Muscle layer of duodenum (tissue), 2 donors: ENCODE measurements around the gene TTI1.

Experiments
- H3K27ac ChIP-seq: one replicate; pipeline ENCODE4 v1.7.0; 2013; ENCODE audit warnings: mild to moderate bottlenecking, low read length
- H3K27me3 ChIP-seq: one replicate; pipeline ENCODE4 v1.7.0; 2013; ENCODE audit warnings: low read depth, mild to moderate bottlenecking, control low read depth, low read length
- H3K36me3 ChIP-seq, 2 donors: one replicate each; pipeline ENCODE4 v1.7.0; 2013; ENCODE audit warnings: low read length in 2 of 2, control low read depth in 1 of 2, mild to moderate bottlenecking in 1 of 2; ENCODE audit not compliant: insufficient read depth in 2 of 2, control insufficient read depth in 1 of 2
- H3K4me1 ChIP-seq, 2 donors: one replicate each; pipeline ENCODE4 v1.7.0; 2013; ENCODE audit warnings: low read length in 2 of 2, mild to moderate bottlenecking in 2 of 2, control low read depth in 1 of 2, moderate library complexity in 1 of 2; ENCODE audit not compliant: insufficient read depth in 2 of 2, control insufficient read depth in 1 of 2
- H3K4me3 ChIP-seq, 2 donors: one replicate each; pipeline ENCODE4 v1.7.0; 2013; ENCODE audit warnings: low read length in 2 of 2, low read depth in 1 of 2, mild to moderate bottlenecking in 1 of 2
- H3K9me3 ChIP-seq, 2 donors: one replicate each; pipeline ENCODE4 v1.7.0; 2013; ENCODE audit warnings: low read length in 2 of 2, control low read depth in 1 of 2, mild to moderate bottlenecking in 1 of 2; ENCODE audit not compliant: control insufficient read depth in 1 of 2
- donor health status: healthy.

TTI1 gene

GRCh38 chr20:38008233-38008944 is 24.9 kb downstream of the TTI1 start:
- H3K9me3 ChIP-seq, result no peaks in the 10 kb centered on the region

DNA sequence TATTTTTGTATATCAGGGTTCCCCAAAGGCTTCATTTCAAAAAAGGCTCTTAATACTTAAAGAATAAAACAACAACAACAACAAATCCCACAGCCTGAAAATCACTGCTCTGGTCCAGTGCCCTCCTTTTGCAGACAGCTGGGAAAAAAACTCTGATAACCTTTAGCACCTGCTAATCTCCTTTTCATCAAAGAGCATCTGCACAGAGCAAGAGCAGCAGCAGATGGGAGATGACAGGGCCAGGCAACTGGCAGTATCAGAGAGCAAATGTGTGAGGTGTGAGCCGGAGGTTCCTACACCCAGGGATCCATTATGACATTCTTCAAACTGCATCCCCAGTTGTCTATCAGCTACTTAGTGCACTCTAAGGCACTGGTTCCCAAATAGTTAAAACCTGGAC is 25.7 kb downstream of the TTI1 start:
- Histone ChIP-seq H3K4me3 (no peak overlapping the region), H3K36me3 (peaks cover 23 to 34% of the 10 kb centered on the region in 2 donors)

More at GRCh38 chr20:38008233-38008944, 24.9 kb downstream of the TTI1 start:
- Histone ChIP-seq H3K4me3 (no peak overlapping the region), H3K4me1 (no peaks in the 10 kb centered on the region), H3K36me3 (peaks cover 31 to 35% of the 10 kb centered on the region in 2 donors), H3K27me3 (no peaks in the 10 kb centered on the region), H3K27ac (no peak overlapping the region)

GRCh38 chr20:38005903-38006302 is 27.4 kb downstream of the TTI1 start:
- no peaks in the 10 kb centered on the region for H3K4me1 ChIP-seq
- H3K4me3 ChIP-seq, result no peak overlapping the region
- no peaks in the 10 kb centered on the region for H3K9me3 ChIP-seq
- peaks cover 15 to 36% of the 10 kb centered on the region in 2 donors for H3K36me3 ChIP-seq
- no peaks in the 10 kb centered on the region for H3K27me3 ChIP-seq
- H3K27ac ChIP-seq, result no peak overlapping the region

More for the DNA sequence above, 25.7 kb downstream of the TTI1 start:
- no peak overlapping the region for H3K27ac ChIP-seq
- no peaks in the 10 kb centered on the region for H3K9me3 ChIP-seq
- no peaks in the 10 kb centered on the region for H3K4me1 ChIP-seq
- no peaks in the 10 kb centered on the region for H3K27me3 ChIP-seq

DNA sequence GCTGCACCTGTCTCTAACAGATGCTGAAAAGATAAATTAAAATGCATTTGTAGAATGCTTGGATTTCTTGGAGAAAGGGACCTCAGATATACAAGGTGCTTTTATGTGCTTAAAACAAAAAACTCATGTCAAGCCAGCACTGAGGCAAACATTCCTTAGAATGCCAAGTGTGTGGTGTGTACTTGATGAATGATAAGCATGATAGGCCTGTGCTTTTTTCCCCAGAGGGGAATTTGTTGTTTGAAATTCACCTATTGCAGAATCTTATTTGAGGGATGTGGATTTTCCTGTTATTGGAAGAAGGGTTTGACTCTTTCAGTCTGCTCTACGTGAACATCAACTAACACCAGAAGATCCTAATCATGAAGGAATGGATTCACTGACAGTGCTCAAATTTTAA is 28.8 kb downstream of the TTI1 start:
- no peaks in the 10 kb centered on the region for H3K4me1 ChIP-seq
- H3K27ac ChIP-seq, result no peak overlapping the region
- H3K4me3 ChIP-seq, result no peak overlapping the region
- H3K36me3 ChIP-seq, result peaks cover 21 to 42% of the 10 kb centered on the region in 2 donors
- no peaks in the 10 kb centered on the region for H3K27me3 ChIP-seq
- no peaks in the 10 kb centered on the region for H3K9me3 ChIP-seq

DNA sequence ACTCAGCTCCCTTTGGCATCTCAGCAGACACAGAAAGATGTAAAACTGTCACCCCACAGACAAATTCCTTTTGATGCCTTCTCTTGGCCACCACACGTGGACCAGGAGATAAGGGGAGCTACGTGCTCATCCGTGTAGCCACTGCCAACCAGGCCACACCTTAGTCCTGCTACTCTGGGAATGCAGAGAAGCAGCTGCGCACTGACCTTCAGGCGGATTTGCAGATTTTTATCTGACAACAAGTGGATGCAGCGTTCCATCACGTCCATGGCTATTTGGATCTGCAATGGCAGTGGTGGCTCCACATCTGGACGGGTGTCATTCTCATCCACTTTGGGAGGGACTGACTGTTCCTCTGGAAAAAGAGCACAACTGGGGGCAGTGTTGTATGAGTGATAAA is 30.8 kb downstream of the TTI1 start:
- Histone ChIP-seq H3K4me3 (no peak overlapping the region), H3K36me3 (peaks cover 37 to 62% of the 10 kb centered on the region in 2 donors), H3K9me3 (no peaks in the 10 kb centered on the region), H3K27ac (no peak overlapping the region), H3K27me3 (no peaks in the 10 kb centered on the region), H3K4me1 (no peaks in the 10 kb centered on the region)

- Histone ChIP-seq H3K36me3 (peaks cover 41 to 66% of the 10 kb centered on the region in 2 donors), H3K4me3 (no peak overlapping the region), H3K27ac (no peak overlapping the region), H3K4me1 (no peaks in the 10 kb centered on the region), H3K27me3 (no peaks in the 10 kb centered on the region), H3K9me3 (no peaks in the 10 kb centered on the region)
Measured at GRCh38 chr20:38001981-38002380, 31.3 kb downstream of the TTI1 start.

GRCh38 chr20:38001173-38001875 is 31.9 kb downstream of the TTI1 start:
- no peaks in the 10 kb centered on the region for H3K9me3 ChIP-seq
- no peak overlapping the region for H3K27ac ChIP-seq
- H3K36me3 ChIP-seq, result peaks cover 48 to 73% of the 10 kb centered on the region in 2 donors
- no peaks in the 10 kb centered on the region for H3K27me3 ChIP-seq
- no peak overlapping the region for H3K4me3 ChIP-seq
- H3K4me1 ChIP-seq, result no peaks in the 10 kb centered on the region

GRCh38 chr20:38000293-38000692 is 33.0 kb downstream of the TTI1 start:
- H3K4me3 ChIP-seq, result no peak overlapping the region
- H3K9me3 ChIP-seq, result no peaks in the 10 kb centered on the region
- no peaks in the 10 kb centered on the region for H3K4me1 ChIP-seq
- peaks cover 55 to 83% of the 10 kb centered on the region in 2 donors for H3K36me3 ChIP-seq
- H3K27ac ChIP-seq, result no peak overlapping the region
- no peaks in the 10 kb centered on the region for H3K27me3 ChIP-seq

GRCh38 chr20:37999526-38000263 is 33.6 kb downstream of the TTI1 start:
- no peaks in the 10 kb centered on the region for H3K9me3 ChIP-seq
- no peak overlapping the region for H3K4me3 ChIP-seq
- no peaks in the 10 kb centered on the region for H3K27me3 ChIP-seq
- no peaks in the 10 kb centered on the region for H3K4me1 ChIP-seq
- no peak overlapping the region for H3K27ac ChIP-seq
- H3K36me3 ChIP-seq, result peaks cover 61 to 89% of the 10 kb centered on the region in 2 donors

GRCh38 chr20:37997516-37997915 is 35.7 kb downstream of the TTI1 start:
- no peak overlapping the region for H3K27ac ChIP-seq
- no peaks in the 10 kb centered on the region for H3K9me3 ChIP-seq
- H3K36me3 ChIP-seq, result peaks cover 61 to 85% of the 10 kb centered on the region in 2 donors
- H3K4me1 ChIP-seq, result peaks cover 0 to 9% of the 10 kb centered on the region in 2 donors
- no peaks in the 10 kb centered on the region for H3K27me3 ChIP-seq
- no peak overlapping the region for H3K4me3 ChIP-seq

GRCh38 chr20:37995856-37996605 is 37.2 kb downstream of the TTI1 start:
- no peak overlapping the region for H3K4me3 ChIP-seq
- no peaks in the 10 kb centered on the region for H3K9me3 ChIP-seq
- H3K27me3 ChIP-seq, result no peaks in the 10 kb centered on the region
- peaks cover 0 to 18% of the 10 kb centered on the region in 2 donors for H3K4me1 ChIP-seq
- H3K36me3 ChIP-seq, result peaks cover 56 to 75% of the 10 kb centered on the region in 2 donors
- H3K27ac ChIP-seq, result no peak overlapping the region
